Natural killer cell (primary cell): ENCODE data around the gene MAP2K4. TPM values are rescaled to one million over a fixed set of nuclear protein-coding genes. Genes with fewer than 3 reads are reported as not detected.
A peak's percentile ranks its signal among the peaks of the same experiment; 100 is the strongest.

Experiments used
- ATAC-seq, 3 donors: fragments of 150-1000 bp in 2 of 3; fragments of 200-7000 bp in 1 of 3; cut with Tn5 transposase; 1 replicate in 1 of 3; 2 replicates in 2 of 3; pipeline ENCODE4 v1.10.0; 2021; ENCODE audit warnings: mild to moderate bottlenecking in 2 of 3, moderate library complexity in 2 of 3
- DNase-seq, 2 donors: peaks; one replicate each; pipeline versions ENCODE4 v3.0.0 to v3.0.0-alpha.2; 2013 to 2021; ENCODE audit warnings: mixed read lengths in 1 of 2
- H3K27ac ChIP-seq: one replicate; pipeline ENCODE4 v1.5.1; 2013; ENCODE audit warnings: mild to moderate bottlenecking, low read length
- H3K27me3 ChIP-seq: one replicate; pipeline ENCODE4 v1.6.1; 2013; ENCODE audit warnings: low read length; ENCODE audit not compliant: control insufficient read depth, insufficient read depth
- H3K36me3 ChIP-seq: one replicate; pipeline ENCODE4 v1.6.1; 2013; ENCODE audit warnings: low read length; ENCODE audit not compliant: control insufficient read depth, insufficient read depth
- H3K4me1 ChIP-seq: one replicate; pipeline ENCODE4 v1.6.1; 2013; ENCODE audit warnings: low read length; ENCODE audit not compliant: control insufficient read depth, insufficient read depth
- H3K4me3 ChIP-seq: one replicate; pipeline ENCODE4 v1.5.1; 2013; ENCODE audit warnings: low read length
- H3K9me3 ChIP-seq: one replicate; pipeline ENCODE4 v1.6.1; 2013; ENCODE audit warnings: low read length; ENCODE audit not compliant: control insufficient read depth, insufficient read depth
- H3K27ac Mint-ChIP-seq, 2 donors: one replicate each; pipeline ENCODE4 v1.8.0; 2022; ENCODE audit warnings: mild to moderate bottlenecking in 2 of 2, mixed read lengths in 2 of 2, moderate library complexity in 1 of 2
- H3K27me3 Mint-ChIP-seq, 2 donors: one replicate each; pipeline ENCODE4 v1.8.0; 2022; ENCODE audit warnings: low read depth in 2 of 2, mixed read lengths in 2 of 2
- H3K36me3 Mint-ChIP-seq: one replicate; pipeline ENCODE4 v1.8.0; 2022; ENCODE audit warnings: mixed read lengths
- H3K4me1 Mint-ChIP-seq, 2 donors: one replicate each; pipeline ENCODE4 v1.8.0; 2022; ENCODE audit warnings: mixed read lengths in 2 of 2
- H3K4me3 Mint-ChIP-seq: one replicate; pipeline ENCODE4 v1.8.0; 2022; ENCODE audit warnings: mild to moderate bottlenecking, moderate library complexity, mixed read lengths
- H3K9me3 Mint-ChIP-seq, 2 donors: one replicate each; pipeline ENCODE4 v1.8.0; 2022; ENCODE audit warnings: mixed read lengths in 2 of 2
- CTCF ChIP-seq: fragments of 200-600 bp; IDR thresholded peaks from one replicate; pipeline ENCODE4 v1.8.0; 2022; ENCODE audit warnings: antibody characterized with exemption
- WGBS: methylation state at CpG from one replicate; pipeline ENCODE4 v1.1.7; 2013; ENCODE audit warnings: missing lambda C conversion rate; ENCODE audit not compliant: insufficient coverage; 5-methylcytosine and 5-hydroxymethylcytosine counted together
- intact Hi-C: fragments of 100-400 bp; cut with micrococcal nuclease; formaldehyde crosslinking; loops from one replicate; pipeline ENCODE4 v1.14.2; 2022
- total RNA-seq, 4 donors: library from RNA; stranded (reverse); fragments of 120-200 nt in 1 of 4; gene quantifications; one replicate each; pipeline versions ENCODE4 v1.2.3 to v1.2.4, GENCODE V29; 2013 to 2022

Gene MAP2K4
- total RNA-seq, 3 donors from 2014 or later (not counting 1 experiment from before 2014, with no cell fraction given) = 30.1 to 35.0 (median 33.7) TPM

GRCh38 chr17:12007466-12007865, 13.2 kb upstream of the MAP2K4 start:
- DNase-seq (no peak), ATAC-seq (no peak)
- no peak overlapping the region for H3K4me3 ChIP-seq
- Mint-ChIP-seq H3K27ac (no peak overlapping the region), H3K36me3 (no peaks in the 10 kb centered on the region), H3K4me1 (no peaks in the 10 kb centered on the region), H3K4me3 (no peak overlapping the region), H3K9me3 (no peaks in the 10 kb centered on the region), H3K27me3 (peaks cover 13 to 30% of the 10 kb centered on the region in 2 donors)
- no peak overlapping the region for H3K27ac ChIP-seq
- TF ChIP-seq CTCF = no peak
- 91% methylated on average over 5 of the region's 5 CpGs for WGBS
- intact Hi-C loops = no loop called here
- no peaks in the 10 kb centered on the region for H3K27me3 ChIP-seq
- H3K9me3 ChIP-seq = no peaks in the 10 kb centered on the region
- H3K4me1 ChIP-seq = no peaks in the 10 kb centered on the region
- H3K36me3 ChIP-seq = no peaks in the 10 kb centered on the region

- H3K9me3 Mint-ChIP-seq = no peaks in the 10 kb centered on the region
- intact Hi-C loops = no loop called here
- WGBS = 17% methylated on average over 3 of the region's 3 CpGs
Observed at GRCh38 chr17:12021623-12022140, 1.0 kb downstream of the MAP2K4 start.

GRCh38 chr17:12022310-12022709, 1.6 kb downstream of the MAP2K4 start:
- no peaks in the 10 kb centered on the region for H3K36me3 Mint-ChIP-seq
- 100% methylated on average over 2 of the region's 2 CpGs for WGBS

More at GRCh38 chr17:12021623-12022140, 1.0 kb downstream of the MAP2K4 start:
- Mint-ChIP-seq H3K4me1 (peaks cover 54 to 58% of the 10 kb centered on the region in 2 donors), H3K36me3 (no peaks in the 10 kb centered on the region), H3K27me3 (peaks cover 0 to 2% of the 10 kb centered on the region in 2 donors), H3K27ac (peak overlapping the region; percentile 35 to 63), H3K4me3 (peak overlapping the region; percentile 83)
- Histone ChIP-seq H3K27ac (no peak overlapping the region), H3K36me3 (no peaks in the 10 kb centered on the region), H3K4me3 (peak overlapping the region; percentile 23), H3K9me3 (no peaks in the 10 kb centered on the region), H3K27me3 (no peaks in the 10 kb centered on the region), H3K4me1 (peaks cover 10% of the 10 kb centered on the region)
- TF ChIP-seq CTCF = no peak
- ATAC-seq = no peak
- DNase-seq = no peak

More at GRCh38 chr17:12022310-12022709, 1.6 kb downstream of the MAP2K4 start:
- DNase-seq (no peak), ATAC-seq (no peak)
- Histone ChIP-seq H3K36me3 (no peaks in the 10 kb centered on the region), H3K4me3 (no peak overlapping the region), H3K27ac (no peak overlapping the region), H3K27me3 (no peaks in the 10 kb centered on the region), H3K4me1 (peaks cover 10% of the 10 kb centered on the region), H3K9me3 (no peaks in the 10 kb centered on the region)
- Mint-ChIP-seq H3K4me1 (peaks cover 60 to 64% of the 10 kb centered on the region in 2 donors), H3K27ac (peak overlapping the region; percentile 35 to 63), H3K27me3 (peaks cover 0 to 2% of the 10 kb centered on the region in 2 donors), H3K9me3 (no peaks in the 10 kb centered on the region), H3K4me3 (peak overlapping the region; percentile 83)
- no peak for TF ChIP-seq CTCF
- intact Hi-C loops = no loop called here
